Endothelial cell of umbilical vein (primary cell): ENCODE data around the gene ZG16. TPM values are rescaled to one million over a fixed set of nuclear protein-coding genes. Genes with fewer than 3 reads are reported as not detected.
"Not testable (repeated sequence)": the region's sequence is repeated elsewhere in the genome, so short reads cannot be mapped to it uniquely, and the experiment has no call there.

ENCODE experiments used
- BruUV-seq: library from RNA; stranded (reverse); fragments of 400-500 nt; replicated peaks from 2 replicates; lab custom pipeline; 2021; lab: Mats Ljungman, UMichigan
- CTCF ChIA-PET: fragments of 300-600, 350-600 bp; sonication (Branson Sonifier 250); formaldehyde crosslinking; loops from one replicate; lab custom pipeline; 2021; ENCODE audit warnings: antibody characterized with exemption, inconsistent platforms; lab: Charles Lee
- POLR2A ChIA-PET: fragments of 300-600, 350-600 bp; sonication (Branson Sonifier 250); formaldehyde crosslinking; loops from one replicate; lab custom pipeline; 2021; ENCODE audit warnings: antibody characterized with exemption, inconsistent platforms; lab: Charles Lee
- DNase-seq: peaks from one replicate; pipeline ENCODE4 v3.0.0-alpha.2; 2011; ENCODE audit warnings: low read depth, low spot score
- FAIRE-seq: peaks from 2 replicates; lab custom pipeline; 2011; peaks lifted over from hg19 to GRCh38; lab: Jason Lieb, UNC
- H2AFZ ChIP-seq: 2 replicates; pipeline ENCODE4 v1.6.0; 2012; ENCODE audit warnings: low read depth, low read length, control low read depth, inconsistent platforms
- H3K27ac ChIP-seq: 2 replicates; pipeline ENCODE4 v1.5.1; 2011; ENCODE audit warnings: low read depth, mild to moderate bottlenecking, control low read depth, low read length, moderate library complexity; ENCODE audit not compliant: insufficient read depth
- H3K27me3 ChIP-seq, 2 experiments: 2 replicates each; pipeline versions ENCODE4 v1.6.0 to v1.6.1; 2011; ENCODE audit warnings: low read length in 2 of 2, mixed read lengths in 1 of 2; ENCODE audit not compliant: control insufficient read depth in 2 of 2, insufficient read depth in 2 of 2
- H3K36me3 ChIP-seq, 2 experiments: 2 replicates in 1 of 2; 3 replicates in 1 of 2; pipeline ENCODE4 v1.5.1; 2011; ENCODE audit warnings: low read length in 2 of 2, mild to moderate bottlenecking in 1 of 2, moderate library complexity in 1 of 2; ENCODE audit not compliant: control insufficient read depth in 2 of 2, insufficient read depth in 2 of 2; ENCODE audit errors: extremely low read depth in 1 of 2
- H3K4me1 ChIP-seq: 3 replicates; pipeline ENCODE4 v1.5.1; 2011; ENCODE audit warnings: mild to moderate bottlenecking, low read length; ENCODE audit not compliant: control insufficient read depth, insufficient read depth; ENCODE audit errors: extremely low read depth
- H3K4me2 ChIP-seq: 2 replicates; pipeline ENCODE4 v1.6.1; 2011; ENCODE audit warnings: low read length, control low read depth, mixed read lengths; ENCODE audit not compliant: insufficient read depth
- H3K4me3 ChIP-seq, 3 experiments: fragments of 200-600 bp in 1 of 3; sonication (generic), shearing (Covaris generic) in 1 of 3; replicated peaks in 1 of 3; 2 replicates each; pipeline ENCODE4 v1.5.1; 2011 to 2016; ENCODE audit warnings: control low read depth in 3 of 3, low read length in 3 of 3, mild to moderate bottlenecking in 2 of 3, inconsistent platforms in 1 of 3, low read depth in 1 of 3, moderate library complexity in 1 of 3; ENCODE audit not compliant: insufficient read depth in 1 of 3
- H3K79me2 ChIP-seq: 2 replicates; pipeline ENCODE4 v1.6.0; 2012; ENCODE audit warnings: low read length, inconsistent platforms; ENCODE audit not compliant: control insufficient read depth, insufficient read depth
- H3K9ac ChIP-seq: replicated peaks from 2 replicates; pipeline ENCODE3; 2011; ENCODE audit warnings: low read length, control low read depth; ENCODE audit not compliant: insufficient read depth; ENCODE audit errors: extremely low read depth
- H3K9me1 ChIP-seq: replicated peaks from 3 replicates; pipeline ENCODE4 v1.6.0; 2011; ENCODE audit warnings: mild to moderate bottlenecking, low read length; ENCODE audit not compliant: control insufficient read depth, insufficient read depth; ENCODE audit errors: extremely low read depth
- H3K9me3 ChIP-seq: replicated peaks from 2 replicates; pipeline ENCODE4 v1.5.1; 2012; ENCODE audit warnings: low read length, inconsistent platforms; ENCODE audit not compliant: control insufficient read depth, insufficient read depth
- H4K20me1 ChIP-seq: replicated peaks from 2 replicates; pipeline ENCODE3; 2011; ENCODE audit warnings: mild to moderate bottlenecking, low read length; ENCODE audit not compliant: control insufficient read depth, insufficient read depth; ENCODE audit errors: extremely low read depth
- CTCF ChIP-seq, 2 donors: IDR thresholded peaks; 1 replicate in 1 of 2; 2 replicates in 1 of 2; pipeline ENCODE4 v1.5.1; 2011; ENCODE audit warnings: low read length in 2 of 2, mild to moderate bottlenecking in 2 of 2, moderate library complexity in 2 of 2, control low read depth in 1 of 2, inconsistent platforms in 1 of 2, low read depth in 1 of 2; ENCODE audit not compliant: insufficient read depth in 1 of 2; ENCODE audit errors: extremely low read depth in 1 of 2
- EZH2 ChIP-seq: IDR thresholded peaks from 2 replicates; pipeline ENCODE4 v1.6.1; 2012; ENCODE audit warnings: borderline replicate concordance, low read depth, mild to moderate bottlenecking, moderate library complexity, low read length, inconsistent platforms; ENCODE audit not compliant: severe bottlenecking
- FOS ChIP-seq: IDR thresholded peaks from 2 replicates; pipeline ENCODE4 v1.6.1; 2011; ENCODE audit warnings: mild to moderate bottlenecking, low read length, moderate library complexity, borderline replicate concordance; ENCODE audit not compliant: insufficient read depth
- GATA2 ChIP-seq: IDR thresholded peaks from 2 replicates; pipeline ENCODE4 v1.7.0; 2011; ENCODE audit warnings: low read depth, mild to moderate bottlenecking, moderate library complexity, mixed read lengths, low read length; ENCODE audit not compliant: insufficient read length, insufficient read depth
- JUN ChIP-seq: IDR thresholded peaks from 2 replicates; pipeline ENCODE4 v1.6.1; 2011; ENCODE audit warnings: borderline replicate concordance, low read depth; ENCODE audit not compliant: insufficient read length, insufficient read depth
- MAX ChIP-seq: IDR thresholded peaks from 2 replicates; pipeline ENCODE4 v1.6.1; 2011; ENCODE audit not compliant: insufficient read depth, insufficient read length
- MYC ChIP-seq: IDR thresholded peaks from one replicate; pipeline ENCODE4 v1.6.1; 2011; ENCODE audit warnings: mild to moderate bottlenecking, low read depth, low read length
- POLR2A ChIP-seq: IDR thresholded peaks from 2 replicates; pipeline ENCODE4 v1.6.1; 2012; ENCODE audit warnings: low read depth, mild to moderate bottlenecking, control low read depth, low read length
- POLR2AphosphoS5 ChIP-seq: IDR thresholded peaks from 2 replicates; pipeline ENCODE4 v1.6.1; 2012; ENCODE audit warnings: low read depth, mild to moderate bottlenecking, control low read depth, low read length, moderate library complexity; ENCODE audit not compliant: insufficient read depth
- dilution Hi-C: fragments of 300-500 bp; cut with MboI; formaldehyde crosslinking; loops from one replicate; pipeline ENCODE4 v1.15.0; 2019; ENCODE audit warnings: low sequenced_read_pairs; ENCODE audit not compliant: extremely low pct_ligation_motif_present
- intact Hi-C: fragments of 100-400 bp; cut with micrococcal nuclease; formaldehyde crosslinking; loops from one replicate; pipeline ENCODE4 v1.10.0; 2022
- polyA plus RNA-seq, 4 experiments: library from polyadenylated mRNA; depleted of rRNA in 3 of 4; stranded (reverse) in 3 of 4; unstranded in 1 of 4; fragments of >200 nt; gene quantifications; 2 replicates each; pipeline versions ENCODE4 v1.2.1 to v1.2.3, GENCODE V29; 2011 to 2012; ENCODE audit warnings: missing spikeins in 1 of 4
- total RNA-seq: library from RNA; stranded (reverse); gene quantifications from 2 replicates; pipeline ENCODE4 v1.2.3, GENCODE V29; 2021

ZG16 gene
- total and polyA plus RNA-seq, 2 donors (not counting 3 experiments of a cell fraction or from before 2014, with no cell fraction given): not detected

GRCh38 chr16:29731768-29732601, 46.1 kb upstream of the ZG16 start:
- H3K27ac ChIP-seq, H4K20me1 ChIP-seq, DNase-seq, H3K27me3 ChIP-seq, H3K79me2 ChIP-seq, POLR2A ChIA-PET, H3K4me1 ChIP-seq, intact Hi-C loops, H3K9me1 ChIP-seq, H3K4me3 ChIP-seq, BruUV-seq, H3K4me2 ChIP-seq, H2AFZ ChIP-seq, H3K9ac ChIP-seq, dilution Hi-C loops, H3K9me3 ChIP-seq, FAIRE-seq, H3K36me3 ChIP-seq: not testable (repeated sequence)
- CTCF ChIA-PET: interaction anchor here (0.6 to 6.7 kb wide), 5 partner anchors 32 to 116 kb away, joined by 3 to 89 read pairs (median 4); no protein-coding TSS in a partner anchor

- H3K27me3 ChIP-seq: peaks cover 2% of the 10 kb centered on the region in 2 experiments
- TF ChIP-seq MYC (no peak), GATA2 (no peak), POLR2AphosphoS5 (no peak), POLR2A (no peak), MAX (no peak), CTCF (IDR thresholded peaks at IDR 0.05; ENCODE audit: extremely low read depth in 1 of 2, insufficient read depth in 1 of 2, low read depth in 1 of 2, low read length in 2 of 2) (no peak), EZH2 (no peak), FOS (no peak), JUN (no peak)
- no peak overlapping the region for H3K27ac ChIP-seq
- no peak overlapping the region for H2AFZ ChIP-seq
- H3K9ac ChIP-seq: no peak overlapping the region
- H3K4me1 ChIP-seq: no peaks in the 10 kb centered on the region
- no peaks in the 10 kb centered on the region for H3K36me3 ChIP-seq
- no peaks in the 10 kb centered on the region for H4K20me1 ChIP-seq
- ChIA-PET CTCF (no interaction called here), POLR2A (no interaction called here)
- H3K9me3 ChIP-seq: no peaks in the 10 kb centered on the region
- intact Hi-C loops (no loop called here), dilution Hi-C loops (no loop called here)
- DNase-seq: no peak
- FAIRE-seq: no peak
- H3K79me2 ChIP-seq: no peaks in the 10 kb centered on the region
- BruUV-seq: no TSS peak
- H3K4me2 ChIP-seq: no peak overlapping the region
- H3K4me3 ChIP-seq: no peak overlapping the region
- H3K9me1 ChIP-seq: no peaks in the 10 kb centered on the region
Measured at GRCh38 chr16:29734786-29735185, 43.3 kb upstream of the ZG16 start.
